Right forelimb (tissue), 1 donor: ENCODE measurements around the gene ZC3H10.
"Not testable (repeated sequence)": the region's sequence is repeated elsewhere in the genome, so short reads cannot be mapped to it uniquely, and the experiment has no call there.

ENCODE experiments used
- DNase-seq: peaks from one replicate; pipeline ENCODE4 v3.0.0-alpha.2; 2018

Gene ZC3H10

DNA sequence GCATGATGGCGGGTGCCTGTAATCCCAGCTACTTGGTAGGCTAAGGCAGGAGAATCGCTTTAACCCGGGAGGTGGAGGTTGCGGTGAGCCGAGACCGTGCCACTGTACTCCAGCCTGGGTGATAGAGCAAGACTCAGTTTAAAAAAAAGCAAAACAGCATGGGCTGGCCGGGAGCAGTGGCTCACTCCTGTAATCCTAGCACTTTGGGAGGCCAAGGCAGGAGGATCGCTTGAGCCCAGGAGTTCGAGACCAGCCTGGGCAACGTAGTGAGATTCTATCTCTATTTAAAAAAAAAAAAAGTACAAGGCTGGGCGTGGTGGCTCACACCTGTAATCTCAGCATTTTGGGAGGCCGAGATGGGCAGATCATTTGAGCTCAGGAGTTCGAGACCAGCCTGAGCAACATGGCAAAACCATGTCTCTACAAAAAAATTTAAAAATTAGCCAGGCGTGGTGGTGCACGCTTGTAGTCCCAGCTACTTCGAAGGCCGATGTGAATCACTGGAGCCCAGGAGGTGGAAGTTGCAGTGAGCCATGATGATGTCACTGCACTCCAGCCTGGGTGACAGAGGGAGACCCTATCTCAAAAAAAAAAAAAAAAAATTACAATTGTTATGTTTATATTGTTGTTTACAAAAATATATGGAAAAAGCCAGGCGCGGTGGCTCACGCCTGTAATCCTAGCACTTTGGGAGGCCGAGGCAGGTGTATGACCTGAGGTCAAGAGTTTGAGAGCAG, 38.6 kb downstream of the ZC3H10 start:
- DNase-seq = not testable (repeated sequence)

DNA sequence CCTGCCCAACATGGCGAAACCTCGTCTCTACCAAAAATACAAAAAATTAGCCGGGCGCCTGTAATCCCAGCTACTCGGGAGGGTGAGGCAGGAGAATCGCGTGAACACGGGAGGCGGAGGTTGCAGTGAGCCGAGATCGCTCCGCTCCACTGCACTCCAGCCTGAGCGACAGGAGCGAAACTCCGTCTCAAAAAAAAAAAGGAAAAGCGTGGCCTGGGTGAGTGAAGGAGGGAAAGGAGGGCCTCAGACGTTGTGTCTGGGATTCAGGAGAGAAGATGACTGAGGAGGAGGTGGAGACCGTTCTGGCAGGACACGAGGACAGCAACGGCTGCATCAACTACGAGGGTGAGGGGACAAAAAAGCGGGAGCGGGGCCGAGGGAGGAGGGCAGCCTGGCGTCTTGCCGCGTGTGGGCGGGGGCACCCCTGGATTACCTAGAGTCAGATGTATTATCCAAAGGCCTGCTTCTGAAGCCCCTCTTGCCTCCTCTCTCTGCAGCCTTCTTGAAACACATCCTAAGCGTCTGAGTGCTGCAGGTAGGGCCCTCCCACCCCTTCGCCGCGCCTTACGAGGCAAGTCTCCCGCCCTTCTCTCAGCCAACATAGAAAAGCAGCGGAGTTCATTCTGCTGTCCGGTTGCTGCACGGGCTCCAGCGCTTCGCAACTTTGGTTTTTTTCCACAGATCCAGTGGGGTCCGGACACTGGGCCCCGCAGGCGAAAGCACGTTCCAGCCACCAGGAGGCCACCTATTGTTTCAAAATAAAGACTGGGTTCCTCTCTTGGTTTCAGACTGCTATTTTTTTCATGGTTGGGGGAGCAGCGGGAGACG, 39.3 kb downstream of the ZC3H10 start:
- peak; percentile 88 for DNase-seq

DNA sequence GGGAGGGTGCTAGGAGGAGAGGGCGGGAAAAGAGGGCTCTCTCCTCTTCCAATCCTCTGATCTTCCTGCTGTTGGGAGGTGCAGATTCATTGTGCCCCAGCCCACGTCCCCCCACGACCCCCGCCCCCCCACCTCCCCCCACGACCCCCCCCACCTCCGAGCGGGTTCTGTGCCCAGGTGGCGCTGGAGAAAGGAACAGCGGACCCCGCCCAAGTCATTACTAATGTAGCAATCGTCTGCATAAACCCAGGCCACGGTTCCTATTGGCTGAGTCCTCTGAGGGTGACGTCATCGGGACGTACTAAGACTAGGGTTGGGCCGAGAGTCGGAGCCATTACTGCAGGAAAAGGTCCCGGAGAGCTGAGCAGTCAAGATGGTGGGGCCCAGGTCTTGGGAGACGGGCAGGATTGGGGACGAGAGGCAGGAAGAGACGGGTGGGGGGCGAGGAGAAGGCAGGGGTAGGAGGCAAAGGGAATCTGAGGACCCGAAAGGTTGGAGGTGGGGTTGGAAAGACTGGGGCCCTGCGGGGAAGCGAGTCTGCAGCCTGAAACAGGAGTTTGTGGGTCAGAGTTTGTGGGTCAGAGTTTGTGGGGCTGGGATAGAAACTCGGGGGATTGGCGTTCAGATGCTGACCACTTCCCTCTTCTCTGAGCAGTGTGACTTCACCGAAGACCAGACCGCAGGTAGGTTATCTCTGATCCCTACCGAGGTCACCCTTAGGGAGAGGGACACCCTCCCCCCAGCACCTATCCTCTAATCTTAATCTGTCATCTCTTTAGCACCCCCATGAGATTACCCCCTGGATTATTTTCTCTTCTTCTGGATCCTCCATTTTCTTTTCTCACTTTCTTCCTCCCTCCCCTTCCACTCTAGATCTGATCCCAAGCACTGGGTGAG, 40.2 kb downstream of the ZC3H10 start, which contains the start of gene MYL6:
Gene MYL6, plus strand, starts transcription at position 331 of the 897 bp plus-strand sequence. Its CDS starts 43 bp downstream, at position 374.
- DNase-seq = peak; percentile 96

DNA sequence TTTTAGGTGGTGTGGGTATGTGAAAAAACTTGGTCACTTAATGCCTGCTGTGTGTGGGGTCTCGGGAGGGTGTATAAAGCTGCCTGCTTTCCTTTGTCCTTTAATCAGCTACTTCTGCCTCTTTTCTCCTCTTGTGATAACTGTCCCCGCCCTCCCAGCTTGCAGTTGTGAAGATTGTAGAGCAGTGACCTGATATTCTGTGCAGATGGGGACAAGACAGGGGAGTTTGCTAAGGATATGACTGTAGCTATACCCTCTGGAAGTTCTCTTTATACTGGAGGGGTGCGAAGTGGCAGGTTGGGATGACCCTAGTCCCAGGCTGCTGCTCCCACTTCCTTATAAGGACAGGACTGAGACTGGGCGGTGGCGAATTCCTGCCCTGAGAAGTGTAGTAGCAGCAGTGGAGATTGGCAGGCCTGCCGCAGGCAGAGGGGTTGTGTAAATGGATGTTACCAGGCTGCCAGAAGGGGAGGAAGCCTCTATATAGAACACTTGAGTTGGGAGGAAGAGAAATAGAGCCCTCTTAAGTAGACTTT, 40.9 kb downstream of the ZC3H10 start:
- DNase-seq = peak; percentile 64

DNA sequence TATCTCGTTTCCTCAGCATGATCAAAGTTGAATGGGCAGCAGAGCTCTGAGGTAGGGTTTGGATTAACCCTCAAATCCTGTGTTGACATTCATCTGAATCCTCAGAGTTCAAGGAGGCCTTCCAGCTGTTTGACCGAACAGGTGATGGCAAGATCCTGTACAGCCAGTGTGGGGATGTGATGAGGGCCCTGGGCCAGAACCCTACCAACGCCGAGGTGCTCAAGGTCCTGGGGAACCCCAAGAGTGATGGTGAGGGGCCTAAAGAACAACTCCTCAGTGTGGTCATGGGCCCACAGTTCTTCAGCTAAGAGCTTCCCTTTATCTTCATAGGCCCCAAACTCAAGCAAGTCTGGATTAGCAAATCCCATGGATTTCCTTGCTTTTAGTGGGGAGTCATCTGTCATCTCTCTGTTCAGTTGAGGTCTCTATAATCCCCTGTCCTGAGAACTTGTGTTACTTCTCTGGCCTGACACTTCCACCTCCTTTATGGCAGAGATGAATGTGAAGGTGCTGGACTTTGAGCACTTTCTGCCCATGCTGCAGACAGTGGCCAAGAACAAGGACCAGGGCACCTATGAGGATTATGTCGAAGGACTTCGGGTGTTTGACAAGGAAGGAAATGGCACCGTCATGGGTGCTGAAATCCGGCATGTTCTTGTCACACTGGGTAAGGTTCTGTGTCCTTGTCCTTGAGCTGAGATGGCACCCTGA, 41.6 kb downstream of the ZC3H10 start:
- DNase-seq = no peak

DNA sequence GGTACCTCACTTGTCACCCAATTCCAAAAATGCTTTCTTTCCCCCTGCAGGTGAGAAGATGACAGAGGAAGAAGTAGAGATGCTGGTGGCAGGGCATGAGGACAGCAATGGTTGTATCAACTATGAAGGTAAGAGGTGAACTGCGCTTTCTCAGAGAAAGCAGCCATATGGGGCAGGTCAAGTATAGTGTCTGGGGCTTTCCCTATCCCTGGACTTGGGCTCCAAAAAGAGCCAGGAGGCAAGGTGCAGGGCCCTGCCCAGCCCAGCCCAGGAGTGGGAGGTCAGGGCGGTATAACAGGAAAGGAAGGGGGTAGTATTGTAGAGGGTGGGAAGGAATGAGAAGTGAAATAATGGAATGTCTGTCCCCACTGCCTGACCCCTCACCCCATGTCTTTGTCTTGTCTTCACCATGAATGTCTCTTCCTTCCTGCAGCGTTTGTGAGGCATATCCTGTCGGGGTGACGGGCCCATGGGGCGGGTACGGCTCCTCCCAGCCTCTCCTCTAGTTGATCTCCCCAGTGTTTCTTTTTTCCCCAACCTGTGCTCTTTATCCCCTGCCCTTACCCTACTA, 42.2 kb downstream of the ZC3H10 start:
- DNase-seq = no peak

DNA sequence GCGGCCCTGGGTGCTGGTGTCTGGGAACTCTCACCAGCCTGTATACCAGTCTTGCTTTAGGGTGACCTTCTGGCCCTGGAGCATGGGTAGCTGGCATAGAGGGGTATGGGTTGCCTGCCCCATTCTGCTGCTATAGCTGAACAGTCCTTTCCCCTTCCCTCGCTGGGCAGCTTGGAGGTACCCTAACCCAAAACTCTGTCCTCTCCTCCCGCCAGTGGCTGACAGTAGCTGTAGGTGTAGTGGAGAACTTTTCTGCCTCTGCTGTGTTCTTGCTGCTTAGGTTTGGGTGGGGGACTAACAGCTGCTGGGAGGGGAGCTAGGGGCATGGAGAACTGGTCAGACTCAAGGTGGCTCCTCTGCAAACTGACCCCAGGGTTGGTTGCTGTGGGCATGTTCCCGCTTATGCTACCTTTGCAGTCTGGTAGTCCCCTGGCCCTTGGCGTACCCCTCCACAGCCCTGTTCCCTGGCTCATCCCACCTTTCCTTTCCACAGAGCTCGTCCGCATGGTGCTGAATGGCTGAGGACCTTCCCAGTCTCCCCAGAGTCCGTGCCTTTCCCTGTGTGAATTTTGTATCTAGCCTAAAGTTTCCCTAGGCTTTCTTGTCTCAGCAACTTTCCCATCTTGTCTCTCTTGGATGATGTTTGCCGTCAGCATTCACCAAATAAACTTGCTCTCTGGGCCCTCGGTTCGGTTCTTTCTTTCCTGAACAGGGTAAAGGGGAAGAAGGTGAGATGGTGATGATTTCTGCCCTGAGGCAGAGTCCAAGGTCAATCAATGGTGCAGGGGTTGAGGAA, 43.0 kb downstream of the ZC3H10 start:
- DNase-seq = no peak

DNA sequence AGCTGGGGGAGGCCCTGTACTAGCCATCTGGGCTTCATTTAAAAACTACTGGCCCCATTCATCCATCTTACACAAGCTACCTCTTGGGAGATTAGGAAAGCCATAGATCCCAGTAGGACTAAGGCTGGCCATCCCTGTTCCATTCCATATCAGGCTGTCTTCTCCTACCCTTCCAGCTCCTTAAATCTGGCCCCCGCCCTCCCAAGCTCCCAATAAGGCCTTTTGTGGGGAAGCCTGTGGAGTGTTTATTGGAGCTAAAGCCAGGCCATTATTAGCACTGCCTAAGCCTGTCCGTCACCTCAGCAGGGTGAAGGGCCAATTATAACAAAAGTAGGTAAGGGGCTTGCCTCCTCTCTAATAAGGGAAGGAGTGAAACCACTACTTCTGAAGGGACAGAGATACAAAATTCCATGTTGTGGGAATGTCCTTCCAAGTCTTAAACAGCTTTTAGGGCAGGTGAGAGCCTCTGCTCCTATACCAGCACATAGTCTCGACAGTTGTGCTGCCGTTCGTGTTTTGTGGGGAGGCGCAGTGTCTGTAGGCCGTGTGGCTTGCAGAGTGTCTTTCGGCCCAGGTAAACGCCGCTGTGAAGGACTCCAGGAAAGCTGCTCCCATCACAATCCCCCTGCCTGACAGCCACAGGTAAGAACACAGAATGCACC, 43.8 kb downstream of the ZC3H10 start:
- DNase-seq = no peak

DNA sequence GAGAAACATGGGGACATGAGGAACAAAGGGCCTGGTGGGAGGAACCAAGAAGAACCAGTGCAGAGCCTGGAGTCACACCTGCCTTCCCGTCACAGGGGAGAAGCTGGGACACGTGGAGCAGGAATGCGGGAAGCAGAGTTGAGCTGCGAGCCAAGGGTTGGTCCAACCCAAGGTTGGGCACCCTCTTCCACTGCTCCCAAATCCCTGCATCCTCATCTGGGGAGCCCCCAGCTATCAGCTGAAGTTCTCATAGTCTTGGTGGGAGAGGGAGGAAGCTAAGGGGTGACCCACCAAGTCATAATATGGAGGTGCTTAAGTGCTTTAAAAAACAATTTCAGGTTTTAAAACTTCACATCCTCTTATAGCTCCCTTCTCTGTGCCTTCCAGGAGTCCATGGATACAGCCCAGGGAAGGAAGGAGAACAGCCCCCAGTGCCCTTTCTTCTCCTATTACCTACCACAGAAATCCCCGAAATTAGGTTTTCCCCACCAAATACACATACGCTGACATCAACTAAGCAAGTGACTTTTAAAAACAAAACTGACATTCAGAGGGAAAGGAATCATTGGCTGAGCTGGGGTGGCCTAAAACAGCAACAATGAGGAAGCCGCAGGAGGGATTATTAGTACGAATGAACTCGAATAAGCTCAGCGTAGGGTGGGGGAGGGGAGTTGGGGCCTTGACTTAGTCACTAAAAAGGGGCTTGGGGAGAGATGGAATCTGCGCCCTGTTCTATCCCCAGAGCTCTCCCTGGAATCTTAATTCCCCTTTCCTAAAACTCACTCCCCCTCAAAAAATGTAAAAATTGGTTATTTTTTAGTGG, 44.6 kb downstream of the ZC3H10 start:
- no peak for DNase-seq

DNA sequence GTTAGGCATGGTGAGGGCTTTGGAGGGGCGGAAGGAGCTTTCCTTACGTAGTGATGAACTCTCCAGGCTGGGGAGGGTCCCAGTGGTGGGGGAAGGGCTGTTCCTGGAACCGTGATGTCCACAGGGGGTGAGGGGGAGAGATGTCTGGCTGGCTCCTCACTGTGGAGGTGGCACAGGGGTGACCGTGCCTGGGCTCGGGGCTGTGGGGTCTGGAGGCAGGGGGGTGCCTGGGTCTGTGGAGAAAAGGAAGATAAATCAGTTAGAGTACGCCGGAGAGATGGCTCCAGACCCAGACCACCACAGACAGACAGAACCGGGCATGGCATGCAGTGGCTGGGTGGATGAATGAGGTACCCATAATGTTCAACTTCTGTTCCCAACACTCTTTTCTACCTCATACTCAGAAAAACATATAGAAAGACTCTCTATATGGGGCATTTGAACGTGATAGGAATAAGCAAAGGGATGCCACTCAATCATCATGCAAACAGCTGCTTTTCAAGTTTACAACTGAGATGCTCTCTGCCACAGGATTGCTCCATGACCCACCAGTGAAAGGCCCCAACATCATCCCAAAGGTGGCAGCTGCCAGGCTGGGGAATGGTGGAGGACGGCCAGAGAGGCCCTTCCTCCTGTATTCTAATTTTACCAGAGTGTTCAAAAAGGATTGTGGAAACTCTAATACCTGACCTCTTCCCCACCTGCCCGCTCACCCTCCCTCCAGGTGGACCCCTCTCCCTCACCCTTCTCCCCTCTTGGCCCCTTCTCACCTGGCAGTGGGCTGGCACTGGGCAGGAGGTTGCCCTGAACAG, 45.7 kb downstream of the ZC3H10 start:
- DNase-seq = no peak

DNA sequence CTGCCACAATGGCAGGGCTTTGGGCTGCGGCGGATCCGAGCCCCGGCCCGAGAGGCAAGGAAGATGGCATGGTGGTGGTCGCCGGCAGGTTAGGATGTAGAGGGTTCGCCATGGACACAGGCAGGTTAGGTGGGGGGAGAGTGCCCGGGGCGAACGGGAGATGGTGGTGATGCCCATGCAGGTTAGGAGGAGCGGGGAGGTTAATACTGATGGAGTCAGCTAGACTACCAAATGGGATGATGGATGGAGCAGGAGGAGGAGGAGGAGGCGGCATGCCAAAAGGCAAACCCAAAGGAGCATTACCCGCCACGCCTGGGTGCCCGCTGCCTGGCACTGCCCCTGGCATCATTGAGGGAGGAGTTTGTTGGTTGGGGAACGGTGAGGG, 46.3 kb downstream of the ZC3H10 start:
- DNase-seq = no peak

DNA sequence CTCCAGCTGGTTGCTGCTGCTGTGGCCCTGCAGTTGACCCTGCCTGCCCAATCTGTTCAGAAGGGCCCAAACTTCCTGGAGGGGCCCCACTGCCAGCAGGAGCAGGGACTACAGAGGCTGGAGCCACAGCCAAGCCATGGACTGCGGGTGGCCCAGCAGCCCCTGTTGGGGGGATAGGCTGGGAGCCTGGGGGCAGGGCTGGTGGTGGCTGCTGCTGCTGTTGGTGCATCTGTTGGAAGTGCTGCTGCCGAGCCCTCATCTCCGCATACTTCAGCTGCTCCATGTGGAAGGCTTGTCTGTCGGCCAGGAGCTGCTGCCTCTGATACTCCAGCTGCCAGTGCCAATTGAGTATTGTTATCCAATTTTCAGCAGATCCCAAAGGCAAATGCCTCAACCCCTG, 47.3 kb downstream of the ZC3H10 start:
- no peak for DNase-seq

DNA sequence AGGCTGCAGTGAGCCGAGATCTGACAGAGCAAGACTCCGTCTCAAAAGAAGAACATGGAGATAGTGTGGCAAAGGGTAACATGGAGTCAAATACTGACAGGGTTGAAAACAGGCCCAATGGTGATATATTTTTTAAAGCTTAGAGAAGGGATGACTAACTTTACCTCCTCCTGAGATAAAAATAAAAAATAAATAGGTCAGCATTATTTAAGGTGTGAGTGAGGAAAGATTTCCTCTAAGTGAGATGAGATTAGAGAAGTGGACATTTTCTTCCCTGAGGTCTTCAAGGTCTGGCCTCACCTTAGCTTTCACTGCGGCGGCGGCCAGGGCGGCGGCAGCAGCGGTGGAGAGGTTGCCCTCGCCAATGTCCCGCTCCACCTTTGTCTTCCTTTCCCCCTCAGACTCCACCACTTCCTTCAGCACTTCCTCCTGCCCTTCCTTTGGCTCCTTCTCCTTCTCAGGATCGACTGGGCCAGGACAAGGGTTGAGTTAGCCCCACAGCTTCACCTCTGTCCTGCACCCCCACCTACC, 51.2 kb downstream of the ZC3H10 start:
- DNase-seq = no peak

DNA sequence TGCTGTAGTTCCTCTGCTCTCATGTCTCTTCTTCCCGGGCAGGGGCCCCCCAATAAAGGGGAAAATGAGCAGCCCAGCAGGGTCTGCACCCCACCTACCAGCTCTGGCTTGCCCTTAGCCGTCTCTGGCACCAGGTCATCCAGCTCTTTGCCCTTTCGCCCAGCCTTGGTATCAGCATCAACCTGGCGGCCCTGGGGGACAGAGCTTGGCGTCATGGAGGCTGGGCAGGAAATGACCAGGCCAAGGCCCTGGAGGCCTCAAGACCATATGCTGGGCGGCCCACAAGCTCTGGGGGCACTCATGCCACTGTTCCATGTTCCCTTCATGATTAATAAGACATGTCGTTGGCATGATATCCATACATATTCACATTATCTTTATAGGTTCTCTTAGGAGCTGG, 54.8 kb downstream of the ZC3H10 start:
- DNase-seq = no peak
